Fibroblast of lung (primary cell): ENCODE results near the gene ARL5C.

ENCODE experiments used
- CTCF ChIP-seq, 2 donors: IDR thresholded peaks in 1 of 2; conservative IDR thresholded peaks in 1 of 2; 1 replicate in 1 of 2; 2 replicates in 1 of 2; pipeline ENCODE4 v1.5.1; 2011 to 2012; ENCODE audit warnings: low read length in 2 of 2, control low read depth in 1 of 2, inconsistent platforms in 1 of 2, low read depth in 1 of 2, mild to moderate bottlenecking in 1 of 2
- EZH2 ChIP-seq: IDR thresholded peaks from 2 replicates; pipeline ENCODE4 v1.5.1; 2012; ENCODE audit warnings: low read length, control low read depth, mild to moderate bottlenecking; ENCODE audit errors: missing control alignments

GRCh38 chr17:39134878-39135277 lies 31.1 kb downstream of the ARL5C start:
- no peak for TF ChIP-seq CTCF (conservative IDR thresholded peaks at IDR 0.05 in 1 of 2, IDR thresholded peaks at IDR 0.05 in 1 of 2; ENCODE audit: low read depth in 1 of 2, low read length in 2 of 2)
- no peak for TF ChIP-seq EZH2
